Endodermal cell (in vitro differentiated cells): ENCODE data around the gene SMIM10L2A. TPM values are rescaled to one million over a fixed set of nuclear protein-coding genes. Genes with fewer than 3 reads are reported as not detected.
A peak's percentile ranks its signal among the peaks of the same experiment; 100 is the strongest.
"Not testable (repeated sequence)": the region's sequence is repeated elsewhere in the genome, so short reads cannot be mapped to it uniquely, and the experiment has no call there.

Source experiments
- DNase-seq: peaks from one replicate; pipeline ENCODE4 v3.0.0-alpha.2; 2017
- H3K27ac ChIP-seq: 2 replicates; pipeline ENCODE4 v1.5.1; 2013; ENCODE audit warnings: mild to moderate bottlenecking, low read depth, low read length, moderate library complexity
- H3K27me3 ChIP-seq: 2 replicates; pipeline ENCODE4 v1.6.1; 2013; ENCODE audit warnings: mild to moderate bottlenecking, low read length, moderate library complexity; ENCODE audit not compliant: insufficient read depth, control insufficient read depth, poor library complexity, severe bottlenecking
- H3K36me3 ChIP-seq: 2 replicates; pipeline ENCODE4 v1.7.0; 2013; ENCODE audit warnings: mild to moderate bottlenecking, low read length, moderate library complexity; ENCODE audit not compliant: control insufficient read depth, insufficient read depth
- H3K4me1 ChIP-seq: one replicate; pipeline ENCODE4 v1.7.0; 2013; ENCODE audit warnings: low read length; ENCODE audit not compliant: control insufficient read depth, insufficient read depth
- H3K4me3 ChIP-seq: 2 replicates; pipeline ENCODE4 v1.5.1; 2013; ENCODE audit warnings: mild to moderate bottlenecking, low read length, moderate library complexity
- H3K9ac ChIP-seq: 2 replicates; pipeline ENCODE4 v1.6.1; 2013; ENCODE audit warnings: mild to moderate bottlenecking, low read length, moderate library complexity; ENCODE audit not compliant: poor library complexity, severe bottlenecking; ENCODE audit errors: extremely low read depth
- H3K9me3 ChIP-seq: 2 replicates; pipeline ENCODE4 v1.6.1; 2013; ENCODE audit warnings: mild to moderate bottlenecking, low read length, moderate library complexity; ENCODE audit not compliant: control insufficient read depth
- H3K27ac Mint-ChIP-seq: 2 replicates; pipeline ENCODE4 v1.8.0; 2020; ENCODE audit warnings: mixed read lengths
- H3K27me3 Mint-ChIP-seq: 2 replicates; pipeline ENCODE4 v1.8.0; 2021; ENCODE audit warnings: mild to moderate bottlenecking, mixed read lengths; ENCODE audit not compliant: insufficient read depth
- H3K36me3 Mint-ChIP-seq: 2 replicates; pipeline ENCODE4 v1.8.0; 2020; ENCODE audit warnings: low read depth, mixed read lengths
- H3K4me1 Mint-ChIP-seq: 2 replicates; pipeline ENCODE4 v1.8.0; 2020; ENCODE audit warnings: mixed read lengths
- H3K4me3 Mint-ChIP-seq: 2 replicates; pipeline ENCODE4 v1.8.0; 2020; ENCODE audit warnings: mild to moderate bottlenecking, moderate library complexity, mixed read lengths
- H3K9me3 Mint-ChIP-seq: 2 replicates; pipeline ENCODE4 v1.8.0; 2020; ENCODE audit warnings: mild to moderate bottlenecking, mixed read lengths
- CTCF ChIP-seq: fragments of 200-600 bp; sonication (generic); conservative IDR thresholded peaks from 2 replicates; pipeline ENCODE4 v1.5.0; 2021; ENCODE audit warnings: antibody characterized with exemption, mild to moderate bottlenecking
- WGBS, 2 experiments: methylation state at CpG; one replicate each; pipeline versions ENCODE4 v1.1.5 to v1.1.7; 2013; ENCODE audit warnings: missing lambda C conversion rate in 2 of 2, mixed read lengths in 1 of 2; ENCODE audit not compliant: insufficient coverage in 1 of 2, insufficient read length in 1 of 2; 5-methylcytosine and 5-hydroxymethylcytosine counted together
- total RNA-seq, 2 donors: library from RNA; stranded (reverse); fragmentation: NEBNext Ultra II Directional in 1 of 2; extraction: Animal tissue kit (Norgen Biotek cat#: 25700) in 1 of 2; gene quantifications; 2 replicates in 1 of 2; 3 replicates in 1 of 2; pipeline ENCODE4 v1.2.1, GENCODE V29; 2021

Gene SMIM10L2A
- total RNA-seq, 2 donors from 2014 or later = 3.8 to 6.1 TPM

GRCh38 chrX:135396566-135396965 is 25.2 kb upstream of the SMIM10L2A start:
- Mint-ChIP-seq H3K27me3 (no peaks in the 10 kb centered on the region), H3K4me3 (no peak overlapping the region), H3K9me3 (peaks cover 61% of the 10 kb centered on the region), H3K27ac (no peak overlapping the region), H3K36me3 (no peaks in the 10 kb centered on the region), H3K4me1 (peaks cover 4% of the 10 kb centered on the region)
- DNase-seq = no peak
- Histone ChIP-seq H3K27ac (no peak overlapping the region), H3K4me3 (no peak overlapping the region), H3K27me3 (no peaks in the 10 kb centered on the region), H3K9me3 (no peaks in the 10 kb centered on the region), H3K4me1 (no peaks in the 10 kb centered on the region), H3K9ac (no peak overlapping the region), H3K36me3 (no peaks in the 10 kb centered on the region)
- 100% methylated on average over 3 of the region's 3 CpGs; no CpG with 5 or more reads in 1 of the 2 experiments for WGBS, 2 experiments
- TF ChIP-seq CTCF = no peak

GRCh38 chrX:135397652-135398051 is 24.1 kb upstream of the SMIM10L2A start:
- 94% methylated on average over 2 of the region's 2 CpGs; no CpG with 5 or more reads in 1 of the 2 experiments for WGBS, 2 experiments
- DNase-seq = no peak
- Mint-ChIP-seq H3K9me3 (peaks cover 56% of the 10 kb centered on the region), H3K27ac (no peak overlapping the region), H3K36me3 (no peaks in the 10 kb centered on the region), H3K4me1 (peaks cover 4% of the 10 kb centered on the region), H3K27me3 (no peaks in the 10 kb centered on the region), H3K4me3 (no peak overlapping the region)
- Histone ChIP-seq H3K27ac (no peak overlapping the region), H3K9ac (no peak overlapping the region), H3K36me3 (no peaks in the 10 kb centered on the region), H3K4me1 (no peaks in the 10 kb centered on the region), H3K27me3 (no peaks in the 10 kb centered on the region), H3K4me3 (no peak overlapping the region), H3K9me3 (no peaks in the 10 kb centered on the region)
- no peak for TF ChIP-seq CTCF

GRCh38 chrX:135403374-135403773 is 18.4 kb upstream of the SMIM10L2A start:
- Histone ChIP-seq H3K4me1 (no peaks in the 10 kb centered on the region), H3K36me3 (no peaks in the 10 kb centered on the region), H3K27ac (no peak overlapping the region), H3K9me3 (no peaks in the 10 kb centered on the region), H3K4me3 (no peak overlapping the region), H3K9ac (no peak overlapping the region), H3K27me3 (no peaks in the 10 kb centered on the region)
- Mint-ChIP-seq H3K27ac (no peak overlapping the region), H3K4me3 (no peak overlapping the region), H3K4me1 (peaks cover 13% of the 10 kb centered on the region), H3K27me3 (peaks cover 2% of the 10 kb centered on the region), H3K36me3 (no peaks in the 10 kb centered on the region), H3K9me3 (peaks cover 41% of the 10 kb centered on the region)
- DNase-seq = no peak
- TF ChIP-seq CTCF = no peak

- H3K27ac ChIP-seq, H3K9ac ChIP-seq, H3K36me3 ChIP-seq, H3K4me3 ChIP-seq, H3K27me3 Mint-ChIP-seq, DNase-seq, H3K9me3 ChIP-seq, H3K4me1 ChIP-seq, H3K27me3 ChIP-seq, H3K36me3 Mint-ChIP-seq: not testable (repeated sequence)
- peak overlapping the region; percentile 41 for H3K4me3 Mint-ChIP-seq
- peak overlapping the region; percentile 79 for H3K27ac Mint-ChIP-seq
- WGBS, 2 experiments = 12% methylated on average over 6 of the region's 12 CpGs; no CpG with 5 or more reads in 1 of the 2 experiments
- H3K4me1 Mint-ChIP-seq = peaks cover 26% of the 10 kb centered on the region
- H3K9me3 Mint-ChIP-seq = peaks cover 24% of the 10 kb centered on the region
These were observed 15.3 kb upstream of the SMIM10L2A start for GRCh38 chrX:135406428-135406827.
